Tibial nerve (tissue), 4 donors: ENCODE data around the gene TSPAN32.

Experiments
- EP300 ChIP-seq, 2 donors: sonication (generic); formaldehyde crosslinking; IDR thresholded peaks; one replicate each; pipeline ENCODE4 v1.6.1; 2017; ENCODE audit warnings: antibody characterized with exemption in 2 of 2, mild to moderate bottlenecking in 1 of 2
- POLR2A ChIP-seq, 2 donors: fragments of 450-650 bp; IDR thresholded peaks; one replicate each; pipeline ENCODE4 v1.6.1; 2017; ENCODE audit warnings: antibody characterized with exemption in 2 of 2, mild to moderate bottlenecking in 2 of 2, moderate library complexity in 2 of 2
- TF ChIP-seq, protein P1 (sequence below), 5 experiments: fragments of 200-600 bp in 3 of 5; fragments of 450-650 bp in 2 of 5; sonication (generic) in 3 of 5; IDR thresholded peaks; one replicate each; pipeline ENCODE4 v1.5.1; 2016 to 2019; ENCODE audit warnings: antibody characterized with exemption in 5 of 5, mild to moderate bottlenecking in 3 of 5, moderate library complexity in 2 of 5

DNA sequence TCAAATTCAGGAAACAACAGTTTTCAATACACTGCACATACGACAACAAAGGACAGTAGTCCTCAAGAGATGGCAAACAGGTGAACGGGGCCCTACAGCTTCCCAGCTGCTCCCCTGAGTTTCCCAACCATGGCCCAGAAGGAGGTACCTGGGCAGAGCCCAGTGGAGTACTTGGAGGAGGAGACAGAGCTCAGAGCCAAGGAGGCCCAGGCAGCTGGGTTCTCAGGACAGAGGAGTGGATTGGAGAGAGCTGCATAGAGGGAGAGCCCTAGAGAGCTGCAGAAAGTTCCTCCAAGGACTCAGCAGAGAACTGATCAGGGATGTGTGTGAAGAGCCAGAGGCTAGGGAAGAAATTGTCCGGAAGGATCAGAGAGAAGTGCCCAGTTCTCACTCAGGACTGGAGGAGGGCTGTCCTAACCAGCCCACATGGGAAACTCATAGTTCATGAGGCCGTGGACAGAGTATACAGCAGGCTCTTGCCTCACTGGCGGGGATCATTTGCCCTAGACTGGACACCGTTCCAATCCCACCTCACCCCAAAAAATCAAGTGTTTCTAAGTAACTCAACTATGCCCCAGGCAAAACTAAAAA is 23.8 kb upstream of the TSPAN32 start:
- TF ChIP-seq, protein P1, sequence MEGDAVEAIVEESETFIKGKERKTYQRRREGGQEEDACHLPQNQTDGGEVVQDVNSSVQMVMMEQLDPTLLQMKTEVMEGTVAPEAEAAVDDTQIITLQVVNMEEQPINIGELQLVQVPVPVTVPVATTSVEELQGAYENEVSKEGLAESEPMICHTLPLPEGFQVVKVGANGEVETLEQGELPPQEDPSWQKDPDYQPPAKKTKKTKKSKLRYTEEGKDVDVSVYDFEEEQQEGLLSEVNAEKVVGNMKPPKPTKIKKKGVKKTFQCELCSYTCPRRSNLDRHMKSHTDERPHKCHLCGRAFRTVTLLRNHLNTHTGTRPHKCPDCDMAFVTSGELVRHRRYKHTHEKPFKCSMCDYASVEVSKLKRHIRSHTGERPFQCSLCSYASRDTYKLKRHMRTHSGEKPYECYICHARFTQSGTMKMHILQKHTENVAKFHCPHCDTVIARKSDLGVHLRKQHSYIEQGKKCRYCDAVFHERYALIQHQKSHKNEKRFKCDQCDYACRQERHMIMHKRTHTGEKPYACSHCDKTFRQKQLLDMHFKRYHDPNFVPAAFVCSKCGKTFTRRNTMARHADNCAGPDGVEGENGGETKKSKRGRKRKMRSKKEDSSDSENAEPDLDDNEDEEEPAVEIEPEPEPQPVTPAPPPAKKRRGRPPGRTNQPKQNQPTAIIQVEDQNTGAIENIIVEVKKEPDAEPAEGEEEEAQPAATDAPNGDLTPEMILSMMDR (IDR thresholded peaks at IDR 0.05) = no peak
- no peak for TF ChIP-seq EP300 (IDR thresholded peaks at IDR 0.05)
- no peak for TF ChIP-seq POLR2A (IDR thresholded peaks at IDR 0.05)
